ENCODE data around the gene ERG. TPM values are rescaled to one million over a fixed set of nuclear protein-coding genes. Genes with fewer than 3 reads are reported as not detected.

Gene ERG
- total and polyA plus RNA-seq, 4 donors, result 4.8 to 19.6 (median 7.6) TPM

DNA sequence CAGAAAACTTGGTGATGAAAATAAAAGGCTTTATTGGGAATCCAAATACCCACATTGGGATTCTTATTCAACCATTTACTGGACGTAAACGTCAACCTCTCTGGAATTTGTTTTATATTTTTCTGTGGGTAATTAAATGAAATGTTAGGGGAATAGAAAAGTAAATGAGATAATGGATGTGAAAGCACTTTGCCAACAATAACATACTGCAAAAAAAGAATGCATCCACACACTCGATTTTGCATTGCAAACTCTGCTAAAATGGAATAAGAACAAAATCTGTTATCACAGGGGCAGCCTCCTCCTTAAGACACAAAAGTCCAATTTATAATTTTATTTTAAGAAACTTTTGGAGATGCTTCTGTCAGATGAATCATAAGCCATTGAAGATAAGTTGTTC, 88.4 kb downstream of the ERG start:
- DNase-seq (ENCODE audit: low read depth in 4 of 6, low spot score in 6 of 6), result no peak
- no peaks in the 10 kb centered on the region for H3K36me3 ChIP-seq (ENCODE audit: control insufficient read depth, insufficient read depth, low read length)
- no peaks in the 10 kb centered on the region for H3K4me1 ChIP-seq (ENCODE audit: control insufficient read depth, insufficient read depth, low read length)
- no peak overlapping the region for H3K27ac ChIP-seq (ENCODE audit: low read depth, low read length)
- H3K9me3 ChIP-seq (ENCODE audit: control insufficient read depth, insufficient read depth, low read length), result no peaks in the 10 kb centered on the region
- H3K4me3 ChIP-seq (ENCODE audit: low read depth, low read length), result no peak overlapping the region
- WGBS (ENCODE audit: insufficient coverage), result no CpG with 5 or more reads among the region's 3 CpGs
- no peaks in the 10 kb centered on the region for H3K27me3 ChIP-seq (ENCODE audit: control insufficient read depth, insufficient read depth, low read length)

GRCh38 chr21:38404177-38404576, 94.1 kb downstream of the ERG start:
- 87% methylated on average over 5 of the region's 9 CpGs for WGBS (ENCODE audit: insufficient coverage)
- DNase-seq (ENCODE audit: low read depth in 4 of 6, low spot score in 6 of 6), result no peak
- H3K9me3 ChIP-seq (ENCODE audit: control insufficient read depth, insufficient read depth, low read length), result no peaks in the 10 kb centered on the region
- H3K27ac ChIP-seq (ENCODE audit: low read depth, low read length), result no peak overlapping the region
- H3K4me3 ChIP-seq (ENCODE audit: low read depth, low read length), result no peak overlapping the region
- H3K36me3 ChIP-seq (ENCODE audit: control insufficient read depth, insufficient read depth, low read length), result no peaks in the 10 kb centered on the region
- H3K4me1 ChIP-seq (ENCODE audit: control insufficient read depth, insufficient read depth, low read length), result no peaks in the 10 kb centered on the region
- no peaks in the 10 kb centered on the region for H3K27me3 ChIP-seq (ENCODE audit: control insufficient read depth, insufficient read depth, low read length)

GRCh38 chr21:38402795-38403194, 95.5 kb downstream of the ERG start:
- Histone ChIP-seq H3K27ac (ENCODE audit: low read depth, low read length) (no peak overlapping the region), H3K4me1 (ENCODE audit: control insufficient read depth, insufficient read depth, low read length) (no peaks in the 10 kb centered on the region), H3K36me3 (ENCODE audit: control insufficient read depth, insufficient read depth, low read length) (no peaks in the 10 kb centered on the region), H3K9me3 (ENCODE audit: control insufficient read depth, insufficient read depth, low read length) (no peaks in the 10 kb centered on the region), H3K4me3 (ENCODE audit: low read depth, low read length) (no peak overlapping the region), H3K27me3 (ENCODE audit: control insufficient read depth, insufficient read depth, low read length) (no peaks in the 10 kb centered on the region)
- no peak for DNase-seq (ENCODE audit: low read depth in 4 of 6, low spot score in 6 of 6)
- no CpG with 5 or more reads among the region's 6 CpGs for WGBS (ENCODE audit: insufficient coverage)

DNA sequence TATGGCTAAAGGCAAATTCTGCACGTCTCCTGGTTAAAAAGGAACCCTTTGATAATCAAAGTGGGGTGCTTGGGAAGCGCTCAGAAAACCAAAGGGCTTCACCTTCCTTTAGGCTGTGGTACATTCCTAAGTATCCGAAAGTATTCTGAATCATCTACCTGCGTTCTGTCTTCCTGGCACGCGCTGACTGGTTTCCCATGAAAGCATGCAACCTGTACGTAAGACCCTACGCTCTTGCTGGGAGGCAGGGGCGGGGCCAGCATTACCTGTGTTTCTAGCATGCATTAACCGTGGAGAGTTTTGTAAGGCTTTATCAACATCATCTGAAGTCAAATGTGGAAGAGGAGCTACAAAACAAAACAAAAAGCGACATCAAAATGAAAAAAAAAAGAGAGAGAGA, 96.0 kb downstream of the ERG start:
- no peak overlapping the region for H3K4me3 ChIP-seq (ENCODE audit: low read depth, low read length)
- H3K9me3 ChIP-seq (ENCODE audit: control insufficient read depth, insufficient read depth, low read length), result no peaks in the 10 kb centered on the region
- no peaks in the 10 kb centered on the region for H3K27me3 ChIP-seq (ENCODE audit: control insufficient read depth, insufficient read depth, low read length)
- H3K36me3 ChIP-seq (ENCODE audit: control insufficient read depth, insufficient read depth, low read length), result no peaks in the 10 kb centered on the region
- no peak overlapping the region for H3K27ac ChIP-seq (ENCODE audit: low read depth, low read length)
- no peaks in the 10 kb centered on the region for H3K4me1 ChIP-seq (ENCODE audit: control insufficient read depth, insufficient read depth, low read length)
- 93% methylated on average over 8 of the region's 11 CpGs for WGBS (ENCODE audit: insufficient coverage)
- no peak for DNase-seq (ENCODE audit: low read depth in 4 of 6, low spot score in 6 of 6)

GRCh38 chr21:38401191-38401926, 96.9 kb downstream of the ERG start:
- Histone ChIP-seq H3K4me3 (ENCODE audit: low read depth, low read length) (no peak overlapping the region), H3K4me1 (ENCODE audit: control insufficient read depth, insufficient read depth, low read length) (no peaks in the 10 kb centered on the region), H3K27ac (ENCODE audit: low read depth, low read length) (no peak overlapping the region), H3K36me3 (ENCODE audit: control insufficient read depth, insufficient read depth, low read length) (no peaks in the 10 kb centered on the region), H3K27me3 (ENCODE audit: control insufficient read depth, insufficient read depth, low read length) (no peaks in the 10 kb centered on the region), H3K9me3 (ENCODE audit: control insufficient read depth, insufficient read depth, low read length) (no peaks in the 10 kb centered on the region)
- peak in 1 of 6 donors; percentile 39 for DNase-seq (ENCODE audit: low read depth in 4 of 6, low spot score in 6 of 6)
- WGBS (ENCODE audit: insufficient coverage), result 49% methylated on average over 2 of the region's 12 CpGs

GRCh38 chr21:38400195-38400919, 97.9 kb downstream of the ERG start:
- DNase-seq (ENCODE audit: low read depth in 4 of 6, low spot score in 6 of 6), result no peak
- Histone ChIP-seq H3K9me3 (ENCODE audit: control insufficient read depth, insufficient read depth, low read length) (no peaks in the 10 kb centered on the region), H3K36me3 (ENCODE audit: control insufficient read depth, insufficient read depth, low read length) (no peaks in the 10 kb centered on the region), H3K4me1 (ENCODE audit: control insufficient read depth, insufficient read depth, low read length) (no peaks in the 10 kb centered on the region), H3K27ac (ENCODE audit: low read depth, low read length) (no peak overlapping the region), H3K27me3 (ENCODE audit: control insufficient read depth, insufficient read depth, low read length) (no peaks in the 10 kb centered on the region), H3K4me3 (ENCODE audit: low read depth, low read length) (no peak overlapping the region)
- 62% methylated on average over 8 of the region's 13 CpGs for WGBS (ENCODE audit: insufficient coverage)

DNA sequence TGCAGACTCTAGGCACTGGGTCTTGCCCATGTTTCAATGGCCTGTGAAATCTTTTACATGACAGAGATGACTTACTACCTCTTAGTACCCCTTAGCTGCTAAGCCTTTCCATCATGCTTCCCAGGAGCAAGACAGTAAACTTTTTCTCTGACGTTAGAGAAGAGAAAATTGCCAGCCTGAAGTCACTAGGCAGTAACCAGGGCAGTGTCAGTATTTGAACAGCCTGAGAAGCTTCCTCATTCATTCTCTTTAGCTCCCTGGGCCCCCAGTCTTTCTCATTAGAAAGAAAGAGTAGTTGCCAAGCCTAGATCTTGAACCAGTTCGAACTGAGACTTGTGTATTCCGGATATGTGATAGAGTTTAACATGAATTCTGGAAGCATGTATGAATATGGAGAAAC, 99.2 kb downstream of the ERG start:
- Histone ChIP-seq H3K27ac (ENCODE audit: low read depth, low read length) (no peak overlapping the region), H3K36me3 (ENCODE audit: control insufficient read depth, insufficient read depth, low read length) (no peaks in the 10 kb centered on the region), H3K9me3 (ENCODE audit: control insufficient read depth, insufficient read depth, low read length) (no peaks in the 10 kb centered on the region), H3K4me3 (ENCODE audit: low read depth, low read length) (no peak overlapping the region), H3K27me3 (ENCODE audit: control insufficient read depth, insufficient read depth, low read length) (no peaks in the 10 kb centered on the region), H3K4me1 (ENCODE audit: control insufficient read depth, insufficient read depth, low read length) (no peaks in the 10 kb centered on the region)
- peak in 1 of 6 donors; percentile 22 for DNase-seq (ENCODE audit: low read depth in 4 of 6, low spot score in 6 of 6)
- 60% methylated on average over 1 of the region's 3 CpGs for WGBS (ENCODE audit: insufficient coverage)

DNA sequence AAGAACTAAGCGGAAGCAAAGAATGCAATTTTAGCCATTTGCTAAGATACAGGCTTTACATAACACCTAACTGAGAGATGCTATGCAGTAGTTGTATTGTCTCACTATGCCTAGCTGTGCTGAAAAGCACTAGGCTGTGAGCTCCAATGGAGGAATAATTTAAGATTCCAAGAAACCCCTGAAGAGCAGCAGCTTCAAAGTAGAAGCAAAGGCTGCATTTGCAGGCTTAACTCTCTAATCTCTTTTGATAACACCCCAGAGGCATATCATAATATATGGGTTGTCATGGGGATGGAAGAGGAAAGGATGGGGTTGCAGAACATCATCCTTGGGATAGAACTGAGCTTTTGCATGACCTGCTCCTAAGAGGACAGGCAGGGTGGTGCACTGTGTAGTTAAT, 102.0 kb downstream of the ERG start:
- no peaks in the 10 kb centered on the region for H3K4me1 ChIP-seq (ENCODE audit: control insufficient read depth, insufficient read depth, low read length)
- no CpG with 5 or more reads among the region's 1 CpG for WGBS (ENCODE audit: insufficient coverage)
- H3K9me3 ChIP-seq (ENCODE audit: control insufficient read depth, insufficient read depth, low read length), result no peaks in the 10 kb centered on the region
- H3K27me3 ChIP-seq (ENCODE audit: control insufficient read depth, insufficient read depth, low read length), result no peaks in the 10 kb centered on the region
- DNase-seq (ENCODE audit: low read depth in 4 of 6, low spot score in 6 of 6), result peak in 1 of 6 donors; percentile 19
- H3K27ac ChIP-seq (ENCODE audit: low read depth, low read length), result no peak overlapping the region
- H3K36me3 ChIP-seq (ENCODE audit: control insufficient read depth, insufficient read depth, low read length), result no peaks in the 10 kb centered on the region
- H3K4me3 ChIP-seq (ENCODE audit: low read depth, low read length), result no peak overlapping the region

- DNase-seq (ENCODE audit: low read depth in 4 of 6, low spot score in 6 of 6), result no peak
- Histone ChIP-seq H3K4me3 (ENCODE audit: low read depth, low read length) (no peak overlapping the region), H3K4me1 (ENCODE audit: control insufficient read depth, insufficient read depth, low read length) (no peaks in the 10 kb centered on the region), H3K27me3 (ENCODE audit: control insufficient read depth, insufficient read depth, low read length) (no peaks in the 10 kb centered on the region), H3K36me3 (ENCODE audit: control insufficient read depth, insufficient read depth, low read length) (no peaks in the 10 kb centered on the region), H3K9me3 (ENCODE audit: control insufficient read depth, insufficient read depth, low read length) (no peaks in the 10 kb centered on the region), H3K27ac (ENCODE audit: low read depth, low read length) (no peak overlapping the region)
- WGBS (ENCODE audit: insufficient coverage), result 100% methylated on average over 2 of the region's 6 CpGs
Measured at GRCh38 chr21:38395581-38395980, 102.7 kb downstream of the ERG start.

- Histone ChIP-seq H3K27me3 (ENCODE audit: control insufficient read depth, insufficient read depth, low read length) (no peaks in the 10 kb centered on the region), H3K9me3 (ENCODE audit: control insufficient read depth, insufficient read depth, low read length) (no peaks in the 10 kb centered on the region), H3K4me1 (ENCODE audit: control insufficient read depth, insufficient read depth, low read length) (no peaks in the 10 kb centered on the region), H3K4me3 (ENCODE audit: low read depth, low read length) (no peak overlapping the region), H3K27ac (ENCODE audit: low read depth, low read length) (no peak overlapping the region), H3K36me3 (ENCODE audit: control insufficient read depth, insufficient read depth, low read length) (no peaks in the 10 kb centered on the region)
- no CpG with 5 or more reads among the region's 1 CpG for WGBS (ENCODE audit: insufficient coverage)
- DNase-seq (ENCODE audit: low read depth in 4 of 6, low spot score in 6 of 6), result no peak
Measured at GRCh38 chr21:38392661-38393060, 105.6 kb downstream of the ERG start.

Measured in spinal cord (tissue), 10 donors.